HCT116 (cell line): ENCODE data around the gene LRRC1. TPM values are rescaled to one million over a fixed set of nuclear protein-coding genes. Genes with fewer than 3 reads are reported as not detected.
A peak's percentile ranks its signal among the peaks of the same experiment; 100 is the strongest.

ENCODE experiments used
- ATAC-seq: fragments of 200-7000 bp; cut with Tn5 transposase; 2 replicates; pipeline ENCODE4 v1.9.1; 2020; ENCODE audit warnings: mild to moderate bottlenecking, moderate library complexity
- BruUV-seq: library from RNA; stranded (reverse); fragments of 400-500 nt; replicated peaks from 2 replicates; lab custom pipeline; 2021; lab: Mats Ljungman, UMichigan
- CTCF ChIA-PET: fragments of 300-600 bp; sonication (Branson Sonifier 250); formaldehyde crosslinking; loops from one replicate; lab custom pipeline; 2021; ENCODE audit warnings: antibody characterized with exemption; lab: Charles Lee
- POLR2A ChIA-PET: fragments of 300-600, 350-600 bp; sonication (Branson Sonifier 250); formaldehyde crosslinking; loops from one replicate; lab custom pipeline; 2021; ENCODE audit warnings: antibody characterized with exemption; lab: Charles Lee
- RAD21 ChIA-PET, 2 experiments: fragments of 300-600 bp; sonication (Branson Sonifier 250); formaldehyde crosslinking; loops; one replicate each; lab custom pipeline; 2023; ENCODE audit warnings: low total read pairs in 2 of 2; ENCODE audit not compliant: uncharacterized antibody in 2 of 2, unreplicated experiment in 2 of 2, low non-redundant PET in 1 of 2; lab: Charles Lee
- DNase-seq: peaks from one replicate; pipeline ENCODE4 v3.0.0-alpha.2; 2010; ENCODE audit warnings: low read depth, low spot score
- H2AFZ ChIP-seq: fragments of 200-600 bp; shearing (Covaris generic), sonication (generic); 2 replicates; pipeline ENCODE4 v1.6.1; 2017; ENCODE audit warnings: low read depth, mixed run types, mixed read lengths, antibody characterized with exemption, low read length; ENCODE audit not compliant: poor library complexity, severe bottlenecking
- H3K27ac ChIP-seq: 2 replicates; pipeline ENCODE4 v1.5.1; 2012; ENCODE audit warnings: low read depth, low read length
- H3K27me3 ChIP-seq: fragments of 200-600 bp; sonication (generic); 2 replicates; pipeline ENCODE4 v1.6.1; 2016; ENCODE audit warnings: mixed run types, low read length, mixed read lengths; ENCODE audit not compliant: insufficient read depth
- H3K36me3 ChIP-seq, 2 experiments: fragments of 200-500 bp in 1 of 2; fragments of 200-600 bp in 1 of 2; sonication (Bioruptor generic) in 1 of 2; sonication (generic) in 1 of 2; 2 replicates each; pipeline versions ENCODE4 v1.5.1 to v1.6.1; 2014 to 2016; ENCODE audit warnings: low read length in 2 of 2, inconsistent platforms in 1 of 2, mixed read lengths in 1 of 2, mixed run types in 1 of 2; ENCODE audit not compliant: insufficient read depth in 2 of 2, control insufficient read depth in 1 of 2
- H3K4me1 ChIP-seq, 2 experiments: fragments of 200-600 bp in 1 of 2; sonication (generic) in 1 of 2; 2 replicates each; pipeline versions ENCODE4 v1.5.1 to v1.6.1; 2012 to 2017; ENCODE audit warnings: low read length in 2 of 2, inconsistent platforms in 1 of 2, mild to moderate bottlenecking in 1 of 2, mixed read lengths in 1 of 2, mixed run types in 1 of 2, moderate library complexity in 1 of 2; ENCODE audit not compliant: insufficient read depth in 2 of 2, control insufficient read depth in 1 of 2
- H3K4me2 ChIP-seq: fragments of 200-600 bp; sonication (generic); 2 replicates; pipeline ENCODE4 v1.6.1; 2017; ENCODE audit warnings: mixed run types, low read length, mixed read lengths
- H3K4me3 ChIP-seq, 2 experiments: fragments of 200-600 bp in 1 of 2; sonication (generic) in 1 of 2; replicated peaks in 1 of 2; 2 replicates each; pipeline ENCODE4 v1.5.1; 2011 to 2016; ENCODE audit warnings: low read length in 2 of 2, control low read depth in 1 of 2, low read depth in 1 of 2, mild to moderate bottlenecking in 1 of 2, mixed read lengths in 1 of 2, mixed run types in 1 of 2
- H3K79me2 ChIP-seq: fragments of 200-600 bp; sonication (generic); 2 replicates; pipeline ENCODE4 v1.6.1; 2017; ENCODE audit warnings: mild to moderate bottlenecking, mixed run types, low read length, moderate library complexity, mixed read lengths; ENCODE audit not compliant: insufficient read depth
- H3K9ac ChIP-seq: fragments of 200-600 bp; sonication (generic); 2 replicates; pipeline ENCODE4 v1.6.1; 2016; ENCODE audit warnings: low read length, mixed read lengths
- H3K9me2 ChIP-seq: fragments of 200-600 bp; sonication (generic), shearing (Covaris generic); 2 replicates; pipeline ENCODE4 v1.6.1; 2017; ENCODE audit warnings: mixed run types, mild to moderate bottlenecking, moderate library complexity; ENCODE audit not compliant: insufficient read depth
- H3K9me3 ChIP-seq, 2 experiments: fragments of 200-500 bp in 1 of 2; fragments of 200-600 bp in 1 of 2; sonication (Bioruptor generic) in 1 of 2; sonication (generic) in 1 of 2; 2 replicates each; pipeline ENCODE4 v1.6.1; 2014 to 2017; ENCODE audit warnings: low read length in 2 of 2, mixed read lengths in 2 of 2, inconsistent platforms in 1 of 2, low read depth in 1 of 2, mild to moderate bottlenecking in 1 of 2, mixed run types in 1 of 2, moderate library complexity in 1 of 2; ENCODE audit not compliant: control insufficient read depth in 1 of 2, insufficient read depth in 1 of 2
- H4K20me1 ChIP-seq: fragments of 200-600 bp; sonication (generic), shearing (Covaris generic); 2 replicates; pipeline ENCODE4 v1.6.1; 2017; ENCODE audit warnings: mixed run types, mild to moderate bottlenecking, moderate library complexity; ENCODE audit not compliant: insufficient read depth
- CBX3 ChIP-seq: IDR thresholded peaks from 2 replicates; pipeline ENCODE4 v1.6.1; 2012; ENCODE audit warnings: low read depth
- EZH2phosphoT487 ChIP-seq: fragments of 200-600 bp; IDR thresholded peaks from 2 replicates; pipeline ENCODE4 v1.6.1; 2018; ENCODE audit warnings: antibody characterized with exemption, borderline replicate concordance
- JUND ChIP-seq: IDR thresholded peaks from 2 replicates; pipeline ENCODE4 v1.6.1; 2012
- SIN3A ChIP-seq: IDR thresholded peaks from 2 replicates; pipeline ENCODE4 v1.6.1; 2012; ENCODE audit warnings: low read depth
- SRF ChIP-seq: IDR thresholded peaks from 2 replicates; pipeline ENCODE4 v1.6.1; 2012; ENCODE audit warnings: low read depth
- intact Hi-C: fragments of 100-400 bp; cut with micrococcal nuclease; formaldehyde crosslinking; loops from 2 replicates; pipeline ENCODE4 v1.10.0; 2022
- total RNA-seq: library from RNA; stranded (reverse); gene quantifications from one replicate; pipeline ENCODE4 v1.2.1, GENCODE V29; 2021; ENCODE audit not compliant: unreplicated experiment
- TF ChIP-seq, protein P1 (sequence below): IDR thresholded peaks from 2 replicates; pipeline ENCODE4 v1.6.1; 2012
- TF ChIP-seq, protein P2 (sequence below): IDR thresholded peaks from 2 replicates; pipeline ENCODE4 v1.6.1; 2012

Gene LRRC1
- total RNA-seq, 1 experiment from 2014 or later: 19.8 TPM

DNA sequence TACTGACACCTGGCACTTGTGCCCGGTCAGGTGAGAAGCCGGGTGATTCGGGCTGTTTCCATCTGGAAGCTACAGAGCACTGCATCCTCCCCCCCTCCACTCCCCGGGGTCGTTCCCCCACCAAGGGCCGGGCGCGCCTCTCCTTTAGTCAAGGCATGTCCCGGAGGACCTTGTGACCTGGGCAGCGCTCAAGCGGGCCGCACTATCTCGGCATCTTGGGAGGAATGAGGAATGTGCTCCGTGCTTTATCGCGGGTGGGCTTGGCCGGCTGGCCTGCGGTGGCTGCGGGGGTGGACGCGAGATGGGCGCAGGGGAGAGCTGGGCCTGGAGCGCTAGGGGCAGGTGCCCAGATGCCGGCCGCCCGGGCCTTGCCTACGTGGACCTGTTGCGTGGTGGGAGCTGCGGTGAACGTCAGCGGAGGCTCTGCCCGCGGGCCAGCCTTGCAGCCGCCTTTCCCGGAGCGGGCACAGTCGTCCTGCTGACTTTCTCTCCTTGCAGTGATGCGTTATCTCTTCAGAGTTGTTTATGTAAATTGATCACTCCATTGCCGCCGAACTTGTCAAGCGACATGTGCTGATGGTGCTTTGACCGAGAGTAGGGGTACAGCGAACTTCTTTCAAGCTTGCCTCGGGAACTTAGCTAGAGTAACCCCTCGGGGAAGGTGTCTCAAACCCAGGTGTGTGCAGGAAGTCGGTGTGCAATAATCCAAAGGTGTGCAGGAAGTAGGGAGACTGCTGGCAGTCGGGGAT lies 1.1 kb downstream of the LRRC1 start (continued):
- TF ChIP-seq, protein P1, sequence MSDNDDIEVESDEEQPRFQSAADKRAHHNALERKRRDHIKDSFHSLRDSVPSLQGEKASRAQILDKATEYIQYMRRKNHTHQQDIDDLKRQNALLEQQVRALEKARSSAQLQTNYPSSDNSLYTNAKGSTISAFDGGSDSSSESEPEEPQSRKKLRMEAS: peak; percentile 6; the same call in 1 of the 2 replicates

DNA sequence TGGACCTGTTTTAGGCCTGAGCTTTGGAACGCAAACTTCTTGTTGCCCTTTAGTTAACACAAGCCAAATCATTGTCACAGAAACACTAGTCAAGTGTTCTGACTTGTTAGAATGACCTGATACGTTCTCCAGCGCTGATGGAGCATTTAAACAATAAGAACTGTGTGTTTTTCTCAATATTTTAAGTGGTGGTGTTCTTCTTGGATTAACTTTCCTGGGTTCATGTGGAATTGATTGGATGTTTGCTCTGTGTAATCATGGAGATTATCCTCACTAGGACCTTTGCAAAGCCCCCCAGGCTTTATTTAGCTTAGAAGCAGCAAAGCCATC lies 1.6 kb downstream of the LRRC1 start:
- peak overlapping the region; percentile 65 to 75 for H3K4me3 ChIP-seq
- ChIA-PET POLR2A (no interaction called here), RAD21 (interaction anchor here in 1 of 2 experiments (1.0 kb wide), 1 partner anchor 160 kb away, joined by 3 read pairs; no protein-coding TSS in a partner anchor)
- BruUV-seq: TSS peak; percentile 39
- TF ChIP-seq SRF (no peak), EZH2phosphoT487 (no peak), JUND (no peak), SIN3A (0 out of 2 replicates have a peak, but pooled peaks have one; percentile 13)
- TF ChIP-seq, protein P2, sequence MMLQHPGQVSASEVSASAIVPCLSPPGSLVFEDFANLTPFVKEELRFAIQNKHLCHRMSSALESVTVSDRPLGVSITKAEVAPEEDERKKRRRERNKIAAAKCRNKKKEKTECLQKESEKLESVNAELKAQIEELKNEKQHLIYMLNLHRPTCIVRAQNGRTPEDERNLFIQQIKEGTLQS: no peak
- TF ChIP-seq, all 23 proteins: peak for 1
- no peak for ATAC-seq
- no peaks in the 10 kb centered on the region for H3K36me3 ChIP-seq
- peaks cover 25 to 48% of the 10 kb centered on the region in 2 experiments for H3K4me1 ChIP-seq
- H3K9me3 ChIP-seq: no peaks in the 10 kb centered on the region
- DNase-seq: no peak
- peak overlapping the region; percentile 76 for H3K9ac ChIP-seq
- peak overlapping the region; percentile 95 for H3K4me2 ChIP-seq
- CTCF ChIA-PET: interaction anchor here (0.9 kb wide), 1 partner anchor 70 kb away, joined by 4 read pairs; no protein-coding TSS in a partner anchor
- H3K27me3 ChIP-seq: no peaks in the 10 kb centered on the region
- peaks cover 57% of the 10 kb centered on the region for H3K79me2 ChIP-seq
- intact Hi-C loops: no loop called here
- H2AFZ ChIP-seq: no peak overlapping the region
- H3K9me2 ChIP-seq: no peaks in the 10 kb centered on the region
- peak overlapping the region; percentile 92 for H3K27ac ChIP-seq
- H4K20me1 ChIP-seq: no peaks in the 10 kb centered on the region

DNA sequence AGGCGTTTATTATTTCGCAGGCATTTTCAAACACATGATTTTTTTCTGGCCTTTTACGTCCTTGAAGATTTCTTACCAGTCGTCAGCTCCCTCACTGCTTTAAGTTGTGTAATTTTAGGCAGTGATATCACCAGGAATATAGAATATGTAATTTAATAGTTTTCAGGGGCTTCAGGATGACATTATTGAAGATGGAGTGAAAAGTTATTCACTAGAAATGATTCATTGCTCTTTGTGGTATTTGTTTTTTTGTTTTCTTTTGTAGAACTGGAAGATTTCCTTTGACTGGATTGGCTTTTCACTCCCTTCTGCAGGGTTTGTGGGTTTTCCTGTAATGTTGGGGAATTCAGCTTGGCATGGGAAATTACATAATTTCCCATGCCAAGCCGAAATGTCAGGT lies 2.0 kb downstream of the LRRC1 start:
- Histone ChIP-seq H3K27ac (no peak overlapping the region), H3K79me2 (peaks cover 61% of the 10 kb centered on the region), H3K9me3 (no peaks in the 10 kb centered on the region), H4K20me1 (no peaks in the 10 kb centered on the region), H3K9ac (peak overlapping the region; percentile 76), H3K4me3 (peak overlapping the region; percentile 65 to 75), H3K4me1 (peaks cover 25 to 46% of the 10 kb centered on the region in 2 experiments), H2AFZ (no peak overlapping the region), H3K9me2 (no peaks in the 10 kb centered on the region), H3K27me3 (no peaks in the 10 kb centered on the region), H3K36me3 (no peaks in the 10 kb centered on the region), H3K4me2 (peak overlapping the region; percentile 95)
- intact Hi-C loops: no loop called here
- TF ChIP-seq CBX3 (no peak), SIN3A (0 out of 2 replicates have a peak, but pooled peaks have one; percentile 1)
- no TSS peak for BruUV-seq
- no peak for ATAC-seq
- POLR2A ChIA-PET: no interaction called here
- DNase-seq: no peak
- RAD21 ChIA-PET: no interaction called here
- CTCF ChIA-PET: interaction anchor here (0.9 kb wide), 1 partner anchor 71 kb away, joined by 4 read pairs; no protein-coding TSS in a partner anchor
